Peyer's patch (tissue), 4 donors: ENCODE results near the gene LPGAT1.

ENCODE experiments used
- POLR2A ChIP-seq, 2 donors: fragments of 450-650 bp; IDR thresholded peaks; one replicate each; pipeline ENCODE4 v1.5.1; 2017; ENCODE audit warnings: antibody characterized with exemption in 2 of 2, mild to moderate bottlenecking in 2 of 2, moderate library complexity in 2 of 2
- TF ChIP-seq, protein P1 (sequence below), 6 experiments: fragments of 450-650 bp in 4 of 6; fragments of 200-600 bp in 2 of 6; sonication (generic) in 1 of 6; IDR thresholded peaks; one replicate each; pipeline ENCODE4 v1.5.1; 2017 to 2019; ENCODE audit warnings: antibody characterized with exemption in 6 of 6, mild to moderate bottlenecking in 3 of 6, moderate library complexity in 1 of 6

DNA sequence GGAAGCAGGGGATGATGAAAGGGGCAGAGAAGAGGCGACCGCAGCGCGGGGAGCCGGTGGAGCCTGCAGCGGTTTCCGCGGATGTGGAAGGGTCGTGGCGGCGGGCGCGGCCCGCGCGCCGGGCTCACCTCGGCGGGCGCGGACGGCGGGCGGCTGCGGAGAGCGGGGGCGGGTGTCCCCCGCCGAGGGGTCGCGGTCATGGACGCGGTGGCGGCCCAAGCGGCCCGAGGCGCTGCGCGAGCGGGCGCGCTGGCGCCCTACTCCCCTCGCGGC, 572 bp downstream of the LPGAT1 start:
- no peak for TF ChIP-seq POLR2A (IDR thresholded peaks at IDR 0.05)
- TF ChIP-seq, protein P1, sequence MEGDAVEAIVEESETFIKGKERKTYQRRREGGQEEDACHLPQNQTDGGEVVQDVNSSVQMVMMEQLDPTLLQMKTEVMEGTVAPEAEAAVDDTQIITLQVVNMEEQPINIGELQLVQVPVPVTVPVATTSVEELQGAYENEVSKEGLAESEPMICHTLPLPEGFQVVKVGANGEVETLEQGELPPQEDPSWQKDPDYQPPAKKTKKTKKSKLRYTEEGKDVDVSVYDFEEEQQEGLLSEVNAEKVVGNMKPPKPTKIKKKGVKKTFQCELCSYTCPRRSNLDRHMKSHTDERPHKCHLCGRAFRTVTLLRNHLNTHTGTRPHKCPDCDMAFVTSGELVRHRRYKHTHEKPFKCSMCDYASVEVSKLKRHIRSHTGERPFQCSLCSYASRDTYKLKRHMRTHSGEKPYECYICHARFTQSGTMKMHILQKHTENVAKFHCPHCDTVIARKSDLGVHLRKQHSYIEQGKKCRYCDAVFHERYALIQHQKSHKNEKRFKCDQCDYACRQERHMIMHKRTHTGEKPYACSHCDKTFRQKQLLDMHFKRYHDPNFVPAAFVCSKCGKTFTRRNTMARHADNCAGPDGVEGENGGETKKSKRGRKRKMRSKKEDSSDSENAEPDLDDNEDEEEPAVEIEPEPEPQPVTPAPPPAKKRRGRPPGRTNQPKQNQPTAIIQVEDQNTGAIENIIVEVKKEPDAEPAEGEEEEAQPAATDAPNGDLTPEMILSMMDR (IDR thresholded peaks at IDR 0.05), result no peak
